ENCODE data around the gene FLNB. TPM values are rescaled to one million over a fixed set of nuclear protein-coding genes. Genes with fewer than 3 reads are reported as not detected.

Gene FLNB
- total RNA-seq, 2 donors from 2014 or later, result 104 to 121 TPM

DNA sequence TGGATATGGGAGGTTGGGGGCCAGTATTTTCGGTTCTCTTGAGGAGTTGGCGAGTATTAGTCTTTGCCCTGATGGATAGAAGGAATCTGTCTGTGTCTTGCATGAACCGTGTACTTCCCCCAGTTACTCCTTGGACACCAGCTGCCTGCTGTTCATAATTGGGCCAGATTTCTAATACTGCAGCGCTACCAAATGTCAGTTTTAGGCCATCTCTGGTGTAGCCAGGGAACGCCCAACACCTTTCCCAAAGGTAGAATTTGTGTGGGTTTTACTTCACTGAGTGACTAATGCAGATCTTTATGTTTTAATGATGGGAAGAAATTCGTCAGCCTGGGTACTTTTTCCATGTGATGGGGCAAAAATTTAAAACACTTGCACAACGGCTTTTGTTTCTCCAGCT, 18.4 kb downstream of the FLNB start:
- Histone ChIP-seq H3K4me3 (no peak overlapping the region), H3K27ac (peak overlapping the region; percentile 60 to 86 (median 66))

GRCh38 chr3:58027704-58028317, 19.6 kb downstream of the FLNB start:
- H3K4me3 ChIP-seq, result no peak overlapping the region
- ATAC-seq, result no peak
- no peaks in the 10 kb centered on the region for H3K27me3 ChIP-seq
- no peak for TF ChIP-seq POLR2A (IDR thresholded peaks at IDR 0.05)
- TF ChIP-seq, protein P1, sequence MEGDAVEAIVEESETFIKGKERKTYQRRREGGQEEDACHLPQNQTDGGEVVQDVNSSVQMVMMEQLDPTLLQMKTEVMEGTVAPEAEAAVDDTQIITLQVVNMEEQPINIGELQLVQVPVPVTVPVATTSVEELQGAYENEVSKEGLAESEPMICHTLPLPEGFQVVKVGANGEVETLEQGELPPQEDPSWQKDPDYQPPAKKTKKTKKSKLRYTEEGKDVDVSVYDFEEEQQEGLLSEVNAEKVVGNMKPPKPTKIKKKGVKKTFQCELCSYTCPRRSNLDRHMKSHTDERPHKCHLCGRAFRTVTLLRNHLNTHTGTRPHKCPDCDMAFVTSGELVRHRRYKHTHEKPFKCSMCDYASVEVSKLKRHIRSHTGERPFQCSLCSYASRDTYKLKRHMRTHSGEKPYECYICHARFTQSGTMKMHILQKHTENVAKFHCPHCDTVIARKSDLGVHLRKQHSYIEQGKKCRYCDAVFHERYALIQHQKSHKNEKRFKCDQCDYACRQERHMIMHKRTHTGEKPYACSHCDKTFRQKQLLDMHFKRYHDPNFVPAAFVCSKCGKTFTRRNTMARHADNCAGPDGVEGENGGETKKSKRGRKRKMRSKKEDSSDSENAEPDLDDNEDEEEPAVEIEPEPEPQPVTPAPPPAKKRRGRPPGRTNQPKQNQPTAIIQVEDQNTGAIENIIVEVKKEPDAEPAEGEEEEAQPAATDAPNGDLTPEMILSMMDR (IDR thresholded peaks at IDR 0.05), result no peak
- intact Hi-C loops (cut with DNase I), result no loop called here
- WGBS, 2 donors, result 75% methylated on average over 6 of the region's 6 CpGs
- peak overlapping the region in 3 of 4 donors; percentile 61 to 86 (median 72) for H3K27ac ChIP-seq
- H3K9me3 ChIP-seq, result no peaks in the 10 kb centered on the region
- no peaks in the 10 kb centered on the region for H3K36me3 ChIP-seq (replicated peaks in 1 of 2; ENCODE audit: insufficient read depth in 1 of 2, low read depth in 2 of 2)
- no peak for DNase-seq
- H3K4me1 ChIP-seq, result peaks cover 40% of the 10 kb centered on the region

More for the DNA sequence above, 18.4 kb downstream of the FLNB start:
- DNase-seq, result no peak
- no peak for ATAC-seq
- Histone ChIP-seq H3K27me3 (no peaks in the 10 kb centered on the region), H3K36me3 (replicated peaks in 1 of 2; ENCODE audit: insufficient read depth in 1 of 2, low read depth in 2 of 2) (no peaks in the 10 kb centered on the region), H3K9me3 (no peaks in the 10 kb centered on the region), H3K4me1 (peaks cover 52% of the 10 kb centered on the region)
- intact Hi-C loops (cut with DNase I), result no loop called here
- TF ChIP-seq POLR2A (IDR thresholded peaks at IDR 0.05), result no peak
- TF ChIP-seq, protein P1 (IDR thresholded peaks at IDR 0.05), result no peak
- WGBS, 2 donors, result 64 to 66% methylated on average over 7 of the region's 7 CpGs

GRCh38 chr3:58028902-58029301, 20.7 kb downstream of the FLNB start:
- H3K27me3 ChIP-seq, result no peaks in the 10 kb centered on the region
- intact Hi-C loops (cut with DNase I), result no loop called here
- H3K4me1 ChIP-seq, result peaks cover 32% of the 10 kb centered on the region
- ATAC-seq (no peak), DNase-seq (no peak)
- TF ChIP-seq, protein P1 (IDR thresholded peaks at IDR 0.05), result no peak
- no peak for TF ChIP-seq POLR2A (IDR thresholded peaks at IDR 0.05)
- no peak overlapping the region for H3K27ac ChIP-seq
- H3K36me3 ChIP-seq (replicated peaks in 1 of 2; ENCODE audit: insufficient read depth in 1 of 2, low read depth in 2 of 2), result no peaks in the 10 kb centered on the region
- no peaks in the 10 kb centered on the region for H3K9me3 ChIP-seq
- WGBS, 2 donors, result 52 to 71% methylated on average over 1 of the region's 1 CpG
- H3K4me3 ChIP-seq, result no peak overlapping the region

GRCh38 chr3:58029842-58030584, 21.8 kb downstream of the FLNB start:
- ATAC-seq, result no peak

More at GRCh38 chr3:58029842-58030584, 21.8 kb downstream of the FLNB start:
- no peaks in the 10 kb centered on the region for H3K9me3 ChIP-seq
- no peak for DNase-seq
- H3K4me1 ChIP-seq, result peaks cover 22% of the 10 kb centered on the region
- H3K36me3 ChIP-seq (replicated peaks in 1 of 2; ENCODE audit: insufficient read depth in 1 of 2, low read depth in 2 of 2), result no peaks in the 10 kb centered on the region
- TF ChIP-seq, protein P1 (IDR thresholded peaks at IDR 0.05), result no peak
- TF ChIP-seq POLR2A (IDR thresholded peaks at IDR 0.05), result no peak
- intact Hi-C loops (cut with DNase I), result no loop called here
- WGBS, 2 donors, result 90 to 94% methylated on average over 5 of the region's 5 CpGs
- no peak overlapping the region for H3K27ac ChIP-seq
- no peak overlapping the region for H3K4me3 ChIP-seq
- H3K27me3 ChIP-seq, result no peaks in the 10 kb centered on the region
